ENCODE data around the gene CCL14. TPM values are rescaled to one million over a fixed set of nuclear protein-coding genes. Genes with fewer than 3 reads are reported as not detected.
"Not testable (repeated sequence)": the region's sequence is repeated elsewhere in the genome, so short reads cannot be mapped to it uniquely, and the experiment has no call there.

CCL14 gene
- total RNA-seq, 1 donor from 2014 or later: not detected

- Mint-ChIP-seq H3K27ac (ENCODE audit: unreplicated experiment) (no peak overlapping the region), H3K9me3 (ENCODE audit: unreplicated experiment) (peaks cover 7% of the 10 kb centered on the region), H3K27me3 (ENCODE audit: low read depth, unreplicated experiment) (peaks cover 16% of the 10 kb centered on the region), H3K36me3 (ENCODE audit: low read depth, unreplicated experiment) (no peaks in the 10 kb centered on the region), H3K4me1 (ENCODE audit: low read depth, unreplicated experiment) (no peaks in the 10 kb centered on the region), H3K4me3 (ENCODE audit: unreplicated experiment) (no peak overlapping the region)
- Histone ChIP-seq H3K79me2 (ENCODE audit: insufficient read depth, low read length) (no peaks in the 10 kb centered on the region), H4K20me1 (ENCODE audit: insufficient read depth, low read length) (no peaks in the 10 kb centered on the region), H3K27ac (ENCODE audit: low read depth, low read length) (no peak overlapping the region), H3K27me3 (ENCODE audit: insufficient read depth, low read length) (no peaks in the 10 kb centered on the region), H3K4me1 (ENCODE audit: insufficient read depth, low read length) (no peaks in the 10 kb centered on the region), H3K4me3 (ENCODE audit: insufficient read depth, low read depth, low read length) (no peak overlapping the region), H2AFZ (ENCODE audit: low read depth, low read length) (no peak overlapping the region), H3K36me3 (ENCODE audit: insufficient read depth, low read length) (no peaks in the 10 kb centered on the region), H3K9me3 (ENCODE audit: insufficient read depth, low read depth, low read length) (no peaks in the 10 kb centered on the region), H3K9ac (ENCODE audit: low read length) (no peak overlapping the region), H3K4me2 (ENCODE audit: low read length) (no peak overlapping the region)
- DNase-seq (ENCODE audit: low read depth) (no peak), FAIRE-seq (no peak)
- TF ChIP-seq CTCF (IDR thresholded peaks at IDR 0.05; ENCODE audit: insufficient read depth, low read depth, low read length): no peak
- TF ChIP-seq EZH2 (IDR thresholded peaks at IDR 0.05; ENCODE audit: insufficient read depth, low read length): no peak
Observed at GRCh38 chr17:35998018-35998545, 11.6 kb upstream of the CCL14 start.

DNA sequence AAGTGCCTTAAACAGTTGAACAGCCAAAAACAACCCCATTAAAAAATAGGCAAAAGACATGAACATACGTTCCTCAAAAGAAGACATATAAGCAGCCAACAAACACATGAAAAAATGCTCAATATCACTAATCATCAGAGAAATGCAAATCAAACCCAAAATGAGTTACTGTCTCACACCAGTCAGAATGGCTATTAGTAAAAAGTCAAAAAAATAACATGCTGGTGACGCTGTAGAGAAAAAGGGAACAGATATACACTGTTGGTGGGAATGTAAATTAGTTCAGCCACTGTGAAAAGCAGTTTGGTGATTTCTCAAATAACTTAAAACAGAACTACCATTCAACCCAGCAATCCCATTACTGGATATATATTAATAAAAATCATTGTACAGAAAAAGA is 8.8 kb upstream of the CCL14 start:
- not testable (repeated sequence) for H3K4me3 ChIP-seq (ENCODE audit: insufficient read depth, low read depth, low read length); FAIRE-seq; H3K9ac ChIP-seq (ENCODE audit: low read length); H3K4me3 Mint-ChIP-seq (ENCODE audit: unreplicated experiment); H4K20me1 ChIP-seq (ENCODE audit: insufficient read depth, low read length); H3K4me1 ChIP-seq (ENCODE audit: insufficient read depth, low read length); H3K27ac Mint-ChIP-seq (ENCODE audit: unreplicated experiment); H3K27me3 ChIP-seq (ENCODE audit: insufficient read depth, low read length); H3K9me3 ChIP-seq (ENCODE audit: insufficient read depth, low read depth, low read length); H3K27ac ChIP-seq (ENCODE audit: low read depth, low read length); H3K79me2 ChIP-seq (ENCODE audit: insufficient read depth, low read length); H3K9me3 Mint-ChIP-seq (ENCODE audit: unreplicated experiment); H2AFZ ChIP-seq (ENCODE audit: low read depth, low read length); H3K36me3 Mint-ChIP-seq (ENCODE audit: low read depth, unreplicated experiment); H3K4me1 Mint-ChIP-seq (ENCODE audit: low read depth, unreplicated experiment); DNase-seq (ENCODE audit: low read depth); H3K36me3 ChIP-seq (ENCODE audit: insufficient read depth, low read length); H3K4me2 ChIP-seq (ENCODE audit: low read length)
- peaks cover 19% of the 10 kb centered on the region for H3K27me3 Mint-ChIP-seq (ENCODE audit: low read depth, unreplicated experiment)

DNA sequence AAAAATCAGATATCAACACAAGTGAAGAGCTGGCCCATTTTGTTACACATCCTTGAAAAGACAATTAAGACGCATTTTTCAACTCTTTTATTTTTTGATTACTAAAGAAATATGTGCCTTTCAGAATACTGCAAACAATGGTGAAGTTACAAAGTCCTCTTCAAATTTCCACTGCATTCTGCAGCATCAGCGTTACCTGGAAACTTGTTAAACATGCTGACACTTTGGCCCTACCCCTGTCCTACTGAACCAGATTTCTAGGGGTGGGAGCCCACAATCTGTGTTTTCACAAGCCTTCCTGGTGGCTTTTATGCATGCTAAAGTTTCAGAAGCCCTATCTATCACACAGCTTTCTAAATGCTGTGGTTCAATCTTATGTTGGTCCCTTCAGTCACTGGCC is 4.5 kb upstream of the CCL14 start:
- FAIRE-seq (no peak), DNase-seq (ENCODE audit: low read depth) (no peak)
- H3K4me2 ChIP-seq (ENCODE audit: low read length): no peak overlapping the region
- no peaks in the 10 kb centered on the region for H3K4me1 ChIP-seq (ENCODE audit: insufficient read depth, low read length)
- no peaks in the 10 kb centered on the region for H3K9me3 ChIP-seq (ENCODE audit: insufficient read depth, low read depth, low read length)
- TF ChIP-seq CTCF (IDR thresholded peaks at IDR 0.05; ENCODE audit: insufficient read depth, low read depth, low read length): no peak
- no peak for TF ChIP-seq EZH2 (IDR thresholded peaks at IDR 0.05; ENCODE audit: insufficient read depth, low read length)
- H3K9me3 Mint-ChIP-seq (ENCODE audit: unreplicated experiment): peaks cover 6% of the 10 kb centered on the region
- H3K4me3 Mint-ChIP-seq (ENCODE audit: unreplicated experiment): no peak overlapping the region
- no peak overlapping the region for H2AFZ ChIP-seq (ENCODE audit: low read depth, low read length)
- H3K27me3 Mint-ChIP-seq (ENCODE audit: low read depth, unreplicated experiment): peaks cover 24% of the 10 kb centered on the region
- no peak overlapping the region for H3K4me3 ChIP-seq (ENCODE audit: insufficient read depth, low read depth, low read length)
- no peak overlapping the region for H3K9ac ChIP-seq (ENCODE audit: low read length)
- H4K20me1 ChIP-seq (ENCODE audit: insufficient read depth, low read length): no peaks in the 10 kb centered on the region
- no peaks in the 10 kb centered on the region for H3K27me3 ChIP-seq (ENCODE audit: insufficient read depth, low read length)
- H3K27ac ChIP-seq (ENCODE audit: low read depth, low read length): no peak overlapping the region
- H3K36me3 Mint-ChIP-seq (ENCODE audit: low read depth, unreplicated experiment): no peaks in the 10 kb centered on the region
- no peak overlapping the region for H3K27ac Mint-ChIP-seq (ENCODE audit: unreplicated experiment)
- no peaks in the 10 kb centered on the region for H3K36me3 ChIP-seq (ENCODE audit: insufficient read depth, low read length)
- no peaks in the 10 kb centered on the region for H3K4me1 Mint-ChIP-seq (ENCODE audit: low read depth, unreplicated experiment)
- no peaks in the 10 kb centered on the region for H3K79me2 ChIP-seq (ENCODE audit: insufficient read depth, low read length)

Data from astrocyte (in vitro differentiated cells and primary cell).